GM18907 (cell line): ENCODE data around the gene CTAGE1.
"Not testable (repeated sequence)": the region's sequence is repeated elsewhere in the genome, so short reads cannot be mapped to it uniquely, and the experiment has no call there.

Source experiments
- ATAC-seq: cut with Tn5 transposase; IDR thresholded peaks from one replicate; pipeline ENCODE4 v1.9.1; 2021; ENCODE audit warnings: mild to moderate bottlenecking, moderate library complexity; ENCODE audit not compliant: unreplicated experiment

CTAGE1 gene

GRCh38 chr18:22417496-22418188 is at the start of gene CTAGE1:
Gene CTAGE1 (minus strand): TSS chr18:22417915. CDS start chr18:22417811, 104 bp downstream.
- ATAC-seq: no peak

- ATAC-seq: no peak
Measured at GRCh38 chr18:22466608-22467395, 49.1 kb upstream of the CTAGE1 start.

GRCh38 chr18:22465859-22466457 is 48.2 kb upstream of the CTAGE1 start:
- ATAC-seq: no peak

GRCh38 chr18:22463076-22463475 is 45.4 kb upstream of the CTAGE1 start:
- no peak for ATAC-seq

- ATAC-seq: no peak
Measured at GRCh38 chr18:22459491-22459890, 41.8 kb upstream of the CTAGE1 start.

- ATAC-seq: no peak
Measured at GRCh38 chr18:22457524-22457923, 39.8 kb upstream of the CTAGE1 start.

- ATAC-seq: no peak
Measured at GRCh38 chr18:22456547-22456946, 38.8 kb upstream of the CTAGE1 start.

GRCh38 chr18:22456116-22456480 is 38.4 kb upstream of the CTAGE1 start:
- no peak for ATAC-seq

GRCh38 chr18:22455425-22456115 is 37.9 kb upstream of the CTAGE1 start:
- no peak for ATAC-seq

GRCh38 chr18:22453315-22453714 is 35.6 kb upstream of the CTAGE1 start:
- no peak for ATAC-seq

GRCh38 chr18:22452226-22452668 is 34.5 kb upstream of the CTAGE1 start:
- ATAC-seq: no peak

GRCh38 chr18:22451796-22452195 is 34.1 kb upstream of the CTAGE1 start:
- ATAC-seq: no peak

GRCh38 chr18:22450766-22451165 is 33.1 kb upstream of the CTAGE1 start:
- ATAC-seq: not testable (repeated sequence)

GRCh38 chr18:22450318-22450717 is 32.6 kb upstream of the CTAGE1 start:
- not testable (repeated sequence) for ATAC-seq

GRCh38 chr18:22449753-22450152 is 32.0 kb upstream of the CTAGE1 start:
- ATAC-seq: not testable (repeated sequence)

- ATAC-seq: no peak
Measured at GRCh38 chr18:22448238-22448637, 30.5 kb upstream of the CTAGE1 start.

- ATAC-seq: no peak
Measured at GRCh38 chr18:22447792-22448191, 30.1 kb upstream of the CTAGE1 start.

- no peak for ATAC-seq
Measured at GRCh38 chr18:22446911-22447310, 29.2 kb upstream of the CTAGE1 start.

GRCh38 chr18:22446325-22446724 is 28.6 kb upstream of the CTAGE1 start:
- ATAC-seq: no peak

- no peak for ATAC-seq
Measured at GRCh38 chr18:22441638-22442037, 23.9 kb upstream of the CTAGE1 start.

- no peak for ATAC-seq
Measured at GRCh38 chr18:22439447-22439846, 21.7 kb upstream of the CTAGE1 start.
